Kidney (tissue), 14 donors: Measurements from ENCODE around the gene AGBL4. TPM values are rescaled to one million over a fixed set of nuclear protein-coding genes. Genes with fewer than 3 reads are reported as not detected.

Experiments used
- DNase-seq, 5 donors: peaks; one replicate each; pipeline ENCODE4 v3.0.0-alpha.2; 2013 to 2020
- FAIRE-seq: peaks from 2 replicates; lab custom pipeline; 2012; peaks lifted over from hg19 to GRCh38; lab: Jason Lieb, UNC
- H3K27ac ChIP-seq, 2 donors: one replicate each; pipeline ENCODE4 v1.7.0; 2013; ENCODE audit warnings: low read depth in 2 of 2, low read length in 2 of 2, inconsistent platforms in 1 of 2
- H3K27me3 ChIP-seq: one replicate; pipeline ENCODE4 v1.7.1; 2013; ENCODE audit warnings: low read length, inconsistent platforms; ENCODE audit not compliant: control insufficient read depth, insufficient read depth
- H3K36me3 ChIP-seq, 3 donors: one replicate each; pipeline versions ENCODE4 v1.7.0 to v1.7.1; 2013; ENCODE audit warnings: low read length in 3 of 3, control low read depth in 1 of 3, inconsistent platforms in 1 of 3; ENCODE audit not compliant: insufficient read depth in 3 of 3, control insufficient read depth in 2 of 3
- H3K4me1 ChIP-seq, 3 donors: one replicate each; pipeline versions ENCODE4 v1.7.0 to v1.7.1; 2013; ENCODE audit warnings: low read length in 3 of 3, inconsistent platforms in 1 of 3, low read depth in 1 of 3; ENCODE audit not compliant: control insufficient read depth in 2 of 3, insufficient read depth in 2 of 3
- H3K4me3 ChIP-seq, 3 donors: one replicate each; pipeline versions ENCODE4 v1.7.0 to v1.8.1; 2013; ENCODE audit warnings: low read length in 3 of 3, control low read depth in 1 of 3, inconsistent platforms in 1 of 3
- H3K9ac ChIP-seq, 3 donors: one replicate each; pipeline versions ENCODE4 v1.7.0 to v1.7.1; 2013; ENCODE audit warnings: low read length in 3 of 3, control low read depth in 1 of 3, inconsistent platforms in 1 of 3
- H3K9me3 ChIP-seq, 3 donors: one replicate each; pipeline versions ENCODE4 v1.7.0 to v1.7.1; 2013; ENCODE audit warnings: low read length in 3 of 3, control low read depth in 1 of 3, inconsistent platforms in 1 of 3; ENCODE audit not compliant: control insufficient read depth in 2 of 3, insufficient read depth in 1 of 3
- intact Hi-C: fragments of 100-400 bp; cut with DNase I; formaldehyde crosslinking; loops from one replicate; pipeline ENCODE4 v1.11.1; 2022
- polyA plus RNA-seq: library from polyadenylated mRNA; stranded (reverse); fragments of 350-450 nt; fragmentation: Illumina TruSeq; extraction: RNeasy Lipid Tissue Mini Kit (QIAGEN cat#74804); gene quantifications from one replicate; pipeline ENCODE4 v1.2.3, GENCODE V29; 2014; ENCODE audit warnings: low read depth, low replicate concordance; ENCODE audit not compliant: insufficient read depth
- total RNA-seq: library from RNA; stranded (reverse); fragmentation: NEBNext Ultra II Directional; extraction: Animal tissue kit (Norgen Biotek cat#: 25700); gene quantifications from one replicate; pipeline ENCODE4 v1.2.1, GENCODE V29; 2021
- TF ChIP-seq, protein P1 (sequence below): IDR thresholded peaks from 3 replicates; pipeline ENCODE4 v1.5.1; 2012; ENCODE audit warnings: mild to moderate bottlenecking, moderate library complexity, borderline replicate concordance; ENCODE audit not compliant: insufficient read depth; ENCODE audit errors: extremely low read depth
- donor health status: control.
- donor health status: control.
- donor health status: control.
- donor health status: control.
- donor health status: control.
- donor health status: DM: yes; HTN: yes; CAD: no.
- donor health status: Normal renal cell carcinoma (clear cell type).

AGBL4 gene
- total and polyA plus RNA-seq, 2 donors from 2014 or later, result 1.5 to 2.7 TPM

DNA sequence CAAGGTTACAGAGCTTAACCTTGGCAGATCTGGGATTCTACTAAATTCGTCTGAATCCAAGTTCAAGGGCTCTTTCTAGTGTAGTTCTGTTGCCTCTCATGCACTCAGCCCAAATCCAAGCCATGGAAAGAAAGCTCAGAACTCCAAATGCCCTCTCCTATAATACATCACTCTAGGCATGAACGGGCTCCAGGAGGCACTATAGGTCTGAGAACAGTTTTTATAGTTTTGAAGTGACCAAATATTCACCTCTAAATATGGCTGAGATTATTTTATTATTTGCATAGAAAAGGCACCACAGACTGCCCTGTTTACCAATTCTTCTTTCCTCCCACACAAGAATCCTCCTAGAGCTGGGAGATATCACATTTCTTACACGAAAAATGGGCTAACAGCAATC, 919.2 kb downstream of the AGBL4 start:
- Histone ChIP-seq H3K4me3 (no peak overlapping the region), H3K4me1 (no peaks in the 10 kb centered on the region), H3K9me3 (no peaks in the 10 kb centered on the region), H3K9ac (no peak overlapping the region), H3K27me3 (no peaks in the 10 kb centered on the region), H3K27ac (no peak overlapping the region), H3K36me3 (no peaks in the 10 kb centered on the region)
- intact Hi-C loops, result no loop called here
- FAIRE-seq, result no peak
- TF ChIP-seq, protein P1, sequence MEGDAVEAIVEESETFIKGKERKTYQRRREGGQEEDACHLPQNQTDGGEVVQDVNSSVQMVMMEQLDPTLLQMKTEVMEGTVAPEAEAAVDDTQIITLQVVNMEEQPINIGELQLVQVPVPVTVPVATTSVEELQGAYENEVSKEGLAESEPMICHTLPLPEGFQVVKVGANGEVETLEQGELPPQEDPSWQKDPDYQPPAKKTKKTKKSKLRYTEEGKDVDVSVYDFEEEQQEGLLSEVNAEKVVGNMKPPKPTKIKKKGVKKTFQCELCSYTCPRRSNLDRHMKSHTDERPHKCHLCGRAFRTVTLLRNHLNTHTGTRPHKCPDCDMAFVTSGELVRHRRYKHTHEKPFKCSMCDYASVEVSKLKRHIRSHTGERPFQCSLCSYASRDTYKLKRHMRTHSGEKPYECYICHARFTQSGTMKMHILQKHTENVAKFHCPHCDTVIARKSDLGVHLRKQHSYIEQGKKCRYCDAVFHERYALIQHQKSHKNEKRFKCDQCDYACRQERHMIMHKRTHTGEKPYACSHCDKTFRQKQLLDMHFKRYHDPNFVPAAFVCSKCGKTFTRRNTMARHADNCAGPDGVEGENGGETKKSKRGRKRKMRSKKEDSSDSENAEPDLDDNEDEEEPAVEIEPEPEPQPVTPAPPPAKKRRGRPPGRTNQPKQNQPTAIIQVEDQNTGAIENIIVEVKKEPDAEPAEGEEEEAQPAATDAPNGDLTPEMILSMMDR, result no peak
- DNase-seq, result no peak

DNA sequence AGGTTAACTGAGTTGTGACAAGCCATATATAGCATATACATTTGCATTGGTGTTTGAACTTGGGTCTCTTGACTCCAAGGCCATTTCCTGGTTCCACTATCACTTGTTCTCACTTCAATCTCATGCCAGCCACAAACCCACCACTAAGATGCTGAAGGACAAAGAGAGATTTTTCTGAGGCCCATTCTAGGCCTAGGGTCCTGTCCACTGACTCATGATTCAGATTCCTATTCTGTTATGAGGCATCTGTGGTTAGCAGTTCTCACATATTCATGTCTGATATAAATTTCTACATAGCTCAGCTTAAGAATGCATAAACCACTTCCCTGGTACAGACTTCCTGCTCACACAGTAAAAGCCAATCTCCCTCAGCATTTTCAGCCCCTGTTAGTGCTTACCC, 921.0 kb downstream of the AGBL4 start:
- Histone ChIP-seq H3K4me3 (no peak overlapping the region), H3K9ac (no peak overlapping the region), H3K27me3 (no peaks in the 10 kb centered on the region), H3K27ac (no peak overlapping the region), H3K36me3 (no peaks in the 10 kb centered on the region), H3K9me3 (no peaks in the 10 kb centered on the region), H3K4me1 (no peaks in the 10 kb centered on the region)
- DNase-seq (no peak), FAIRE-seq (no peak)
- TF ChIP-seq, protein P1, result no peak
- intact Hi-C loops, result no loop called here

DNA sequence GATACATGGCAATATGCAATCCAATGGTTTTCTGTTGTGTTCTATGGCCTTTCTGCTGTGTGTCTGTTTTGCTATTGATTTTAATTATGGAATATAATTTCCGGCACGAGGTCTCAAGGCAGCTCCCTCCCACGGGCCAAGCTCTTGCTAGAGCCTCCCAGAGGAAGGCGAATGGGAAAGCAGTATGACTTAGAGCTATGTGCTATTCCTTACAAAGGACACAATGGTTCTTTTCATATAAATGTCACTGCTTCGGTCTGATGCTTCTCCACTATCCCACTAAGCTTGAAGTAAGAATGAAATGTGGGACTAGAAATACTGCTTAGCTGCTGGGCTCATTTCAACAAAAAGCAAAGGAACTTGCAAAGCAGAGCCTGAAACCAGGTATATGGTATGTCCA, 924.9 kb downstream of the AGBL4 start:
- Histone ChIP-seq H3K9ac (no peak overlapping the region), H3K4me1 (no peaks in the 10 kb centered on the region), H3K27me3 (no peaks in the 10 kb centered on the region), H3K27ac (no peak overlapping the region), H3K9me3 (no peaks in the 10 kb centered on the region), H3K4me3 (no peak overlapping the region), H3K36me3 (no peaks in the 10 kb centered on the region)
- DNase-seq (no peak), FAIRE-seq (no peak)
- intact Hi-C loops, result no loop called here
- TF ChIP-seq, protein P1, result no peak

DNA sequence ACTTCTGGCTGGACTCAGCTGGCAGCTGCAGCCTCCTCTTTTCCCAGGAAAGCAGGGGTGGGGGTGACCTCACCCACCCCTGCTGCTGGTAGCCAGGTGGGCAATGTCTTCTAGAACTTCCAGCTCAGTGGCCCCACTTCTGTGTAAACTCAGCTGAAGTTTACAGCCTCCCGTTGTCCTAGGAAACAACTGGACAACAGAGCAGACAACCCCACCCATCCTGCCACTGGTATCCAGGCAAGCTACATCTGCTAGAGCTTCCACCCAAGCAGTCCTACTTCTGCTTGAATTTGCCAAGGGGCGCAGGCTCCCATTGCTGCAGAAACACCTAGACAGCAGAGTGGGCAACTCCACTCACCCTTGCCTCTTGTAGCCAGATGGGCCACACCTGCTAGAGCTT, 937.4 kb downstream of the AGBL4 start:
- Histone ChIP-seq H3K27me3 (no peaks in the 10 kb centered on the region), H3K9ac (no peak overlapping the region), H3K4me3 (no peak overlapping the region), H3K9me3 (peaks cover 0 to 2% (median 0%) of the 10 kb centered on the region in 3 donors), H3K36me3 (no peaks in the 10 kb centered on the region), H3K27ac (no peak overlapping the region), H3K4me1 (no peaks in the 10 kb centered on the region)
- intact Hi-C loops, result no loop called here
- DNase-seq (peak in 1 of 5 donors; percentile 37), FAIRE-seq (no peak)
- TF ChIP-seq, protein P1, result no peak
